NB4 (cell line): ENCODE data around the gene CELF5.

Experiments used
- DNase-seq: peaks from one replicate; pipeline ENCODE4 v3.0.0; 2010; ENCODE audit warnings: low read depth
- H3K4me3 ChIP-seq: one replicate; pipeline ENCODE4 v1.5.1; 2011; ENCODE audit warnings: mild to moderate bottlenecking, low read depth, low read length, moderate library complexity
- MAX ChIP-seq: IDR thresholded peaks from 2 replicates; pipeline ENCODE4 v1.6.1; 2011; ENCODE audit warnings: low read depth, low read length
- MYC ChIP-seq: IDR thresholded peaks from 2 replicates; pipeline ENCODE4 v1.6.1; 2011; ENCODE audit warnings: low read depth, low read length
- POLR2A ChIP-seq: IDR thresholded peaks from 2 replicates; pipeline ENCODE4 v1.6.1; 2011; ENCODE audit warnings: mild to moderate bottlenecking; ENCODE audit not compliant: insufficient read length; ENCODE audit errors: extremely low read depth
- TF ChIP-seq, protein P1 (sequence below): IDR thresholded peaks from one replicate; pipeline ENCODE4 v1.5.1; 2012; ENCODE audit warnings: low read depth, low read length

CELF5 gene

GRCh38 chr19:3309724-3310123, 85.3 kb downstream of the CELF5 start:
- no peak for TF ChIP-seq MAX
- no peak for TF ChIP-seq POLR2A
- TF ChIP-seq, protein P1, sequence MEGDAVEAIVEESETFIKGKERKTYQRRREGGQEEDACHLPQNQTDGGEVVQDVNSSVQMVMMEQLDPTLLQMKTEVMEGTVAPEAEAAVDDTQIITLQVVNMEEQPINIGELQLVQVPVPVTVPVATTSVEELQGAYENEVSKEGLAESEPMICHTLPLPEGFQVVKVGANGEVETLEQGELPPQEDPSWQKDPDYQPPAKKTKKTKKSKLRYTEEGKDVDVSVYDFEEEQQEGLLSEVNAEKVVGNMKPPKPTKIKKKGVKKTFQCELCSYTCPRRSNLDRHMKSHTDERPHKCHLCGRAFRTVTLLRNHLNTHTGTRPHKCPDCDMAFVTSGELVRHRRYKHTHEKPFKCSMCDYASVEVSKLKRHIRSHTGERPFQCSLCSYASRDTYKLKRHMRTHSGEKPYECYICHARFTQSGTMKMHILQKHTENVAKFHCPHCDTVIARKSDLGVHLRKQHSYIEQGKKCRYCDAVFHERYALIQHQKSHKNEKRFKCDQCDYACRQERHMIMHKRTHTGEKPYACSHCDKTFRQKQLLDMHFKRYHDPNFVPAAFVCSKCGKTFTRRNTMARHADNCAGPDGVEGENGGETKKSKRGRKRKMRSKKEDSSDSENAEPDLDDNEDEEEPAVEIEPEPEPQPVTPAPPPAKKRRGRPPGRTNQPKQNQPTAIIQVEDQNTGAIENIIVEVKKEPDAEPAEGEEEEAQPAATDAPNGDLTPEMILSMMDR: no peak
- TF ChIP-seq MYC: no peak
- no peak for DNase-seq

DNA sequence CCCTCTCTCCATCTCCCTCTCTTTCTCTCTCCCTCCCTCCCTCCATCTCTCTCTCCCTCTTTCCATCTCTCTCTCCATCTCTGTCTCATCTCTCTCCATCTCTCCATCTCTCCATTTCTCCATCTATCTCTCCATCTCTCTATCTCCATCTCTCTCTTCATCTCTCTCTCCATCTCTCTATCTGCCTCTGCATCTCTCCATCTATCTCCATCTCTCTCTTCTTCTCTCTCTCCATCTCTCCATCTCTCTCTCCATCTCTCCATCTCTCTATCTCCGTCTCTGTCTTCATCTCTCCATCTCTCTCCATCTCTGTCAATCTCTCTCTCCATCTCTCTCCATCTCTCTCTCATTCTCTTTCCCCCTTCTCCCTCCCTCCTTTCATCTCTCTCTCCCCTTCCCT, 85.8 kb downstream of the CELF5 start:
- no peak overlapping the region for H3K4me3 ChIP-seq
- TF ChIP-seq MAX: no peak
- TF ChIP-seq MYC: no peak
- TF ChIP-seq POLR2A: no peak
- TF ChIP-seq, protein P1: no peak
- no peak for DNase-seq

More at GRCh38 chr19:3309724-3310123, 85.3 kb downstream of the CELF5 start:
- no peak overlapping the region for H3K4me3 ChIP-seq

DNA sequence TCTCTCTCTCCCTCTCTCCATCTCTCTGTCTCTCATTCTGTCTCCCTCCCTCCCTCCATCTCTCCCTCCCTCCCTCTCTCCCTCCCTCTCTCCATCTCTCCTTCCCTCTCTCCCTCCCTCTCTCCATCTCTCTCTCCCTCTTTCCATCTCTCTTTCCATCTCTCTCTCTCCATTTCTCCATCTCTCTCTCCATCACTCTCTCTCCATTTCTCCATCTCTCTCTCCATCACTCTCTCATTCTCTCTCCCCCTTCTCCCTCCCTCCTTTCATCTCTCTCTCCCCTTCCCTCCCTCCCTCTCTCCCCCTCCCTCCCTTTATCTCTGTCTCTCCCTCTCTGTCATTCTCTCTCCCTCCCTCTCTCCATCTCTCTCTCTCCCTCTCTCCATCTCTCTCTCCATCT, 86.2 kb downstream of the CELF5 start:
- no peak overlapping the region for H3K4me3 ChIP-seq
- no peak for TF ChIP-seq MYC
- TF ChIP-seq, protein P1: no peak
- no peak for TF ChIP-seq POLR2A
- TF ChIP-seq MAX: no peak
- no peak for DNase-seq

DNA sequence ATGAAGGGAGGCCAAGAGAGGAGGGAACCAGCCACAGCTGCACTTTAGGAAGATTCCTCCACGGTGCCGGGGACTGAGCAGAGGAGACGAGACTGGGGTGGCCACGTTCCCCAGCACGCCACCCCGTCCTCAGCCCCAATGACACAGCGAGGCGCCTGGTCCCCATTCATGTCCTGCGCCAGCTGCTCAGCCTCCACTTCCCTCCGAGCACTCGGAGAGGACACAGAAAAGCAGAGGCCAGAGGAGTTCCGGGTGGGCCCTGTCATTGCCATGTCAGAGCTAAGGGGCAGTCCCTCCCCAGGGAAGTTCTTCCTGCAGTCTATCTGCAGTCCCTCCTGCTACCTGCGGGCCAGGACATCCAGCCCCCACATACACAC, 88.7 kb downstream of the CELF5 start:
- no peak for TF ChIP-seq MAX
- no peak for TF ChIP-seq MYC
- TF ChIP-seq POLR2A: no peak
- TF ChIP-seq, protein P1: no peak
- DNase-seq: no peak
- H3K4me3 ChIP-seq: no peak overlapping the region

DNA sequence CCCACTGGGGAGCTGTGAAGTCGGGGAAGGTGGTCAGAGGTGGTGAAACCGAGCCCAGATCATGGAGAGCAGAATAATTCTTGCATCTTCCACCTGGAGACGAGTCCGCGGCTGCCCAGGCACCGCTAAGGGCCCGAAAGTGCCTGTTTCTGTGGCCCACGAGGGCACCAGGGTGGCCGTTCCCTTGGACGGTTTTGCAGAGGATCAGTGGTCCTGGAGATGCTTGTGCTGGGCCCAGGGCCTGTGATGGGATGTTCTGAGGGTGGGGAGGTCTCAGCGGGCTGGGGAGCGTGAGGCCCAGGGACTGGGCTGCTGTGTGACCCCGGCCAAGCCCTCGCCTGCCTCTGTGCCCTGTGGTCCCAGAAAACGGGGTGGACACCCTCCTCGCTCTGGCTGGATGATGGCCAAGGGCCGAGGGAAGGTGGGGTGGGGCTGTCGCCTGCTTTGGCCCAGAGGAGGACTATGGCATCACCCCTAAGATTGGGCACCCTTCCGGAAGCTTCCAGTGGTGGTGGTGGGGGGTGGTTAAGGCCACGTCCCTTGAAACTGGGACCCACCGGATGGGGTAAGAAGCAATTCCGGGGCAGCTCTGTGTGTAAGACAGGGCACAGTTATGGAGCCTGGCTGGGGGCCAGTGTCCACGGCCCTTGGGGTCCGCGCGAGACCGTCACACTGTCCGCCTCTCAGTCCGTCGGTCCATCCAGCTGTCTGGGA, 90.7 kb downstream of the CELF5 start:
- TF ChIP-seq MYC (no peak), MAX (no peak), POLR2A (no peak)
- H3K4me3 ChIP-seq: no peak overlapping the region
- no peak for DNase-seq

GRCh38 chr19:3315676-3315973, 91.2 kb downstream of the CELF5 start:
- DNase-seq: no peak
- TF ChIP-seq POLR2A: no peak
- no peak for TF ChIP-seq MYC
- TF ChIP-seq, protein P1: no peak
- no peak for TF ChIP-seq MAX
- no peak overlapping the region for H3K4me3 ChIP-seq
